ENCODE data around the gene ARMS2. TPM values are rescaled to one million over a fixed set of nuclear protein-coding genes. Genes with fewer than 3 reads are reported as not detected.

Gene ARMS2
- total RNA-seq, 1 donor from 2014 or later = not detected

- intact Hi-C loops (cut with DNase I) = no loop called here
- ATAC-seq = no peak
- DNase-seq (ENCODE audit: missing footprints) = no peak
Observed at GRCh38 chr10:122466951-122467381, 12.5 kb downstream of the ARMS2 start.

- DNase-seq (ENCODE audit: missing footprints) = no peak
- no peak for ATAC-seq
- intact Hi-C loops (cut with DNase I) = no loop called here
Observed at GRCh38 chr10:122467701-122468100, 13.2 kb downstream of the ARMS2 start.

GRCh38 chr10:122468307-122468925 lies 14.0 kb downstream of the ARMS2 start:
- intact Hi-C loops (cut with DNase I) = no loop called here
- DNase-seq (ENCODE audit: missing footprints) (no peak), ATAC-seq (no peak)

- ATAC-seq (peak; percentile 67), DNase-seq (ENCODE audit: missing footprints) (no peak)
- intact Hi-C loops (cut with DNase I) = no loop called here
Observed at GRCh38 chr10:122468926-122469781, 14.7 kb downstream of the ARMS2 start.

GRCh38 chr10:122469848-122470247 lies 15.4 kb downstream of the ARMS2 start:
- ATAC-seq = peak; percentile 49
- intact Hi-C loops (cut with DNase I) = no loop called here
- no peak for DNase-seq (ENCODE audit: missing footprints)

GRCh38 chr10:122471531-122472177 lies 17.2 kb downstream of the ARMS2 start:
- intact Hi-C loops (cut with DNase I) = no loop called here
- ATAC-seq (no peak), DNase-seq (ENCODE audit: missing footprints) (no peak)

- DNase-seq (ENCODE audit: missing footprints) = no peak
- ATAC-seq = no peak
- intact Hi-C loops (cut with DNase I) = no loop called here
Observed at GRCh38 chr10:122473116-122473515, 18.7 kb downstream of the ARMS2 start.

- peak; percentile 51 for ATAC-seq
- intact Hi-C loops (cut with DNase I) = no loop called here
- no peak for DNase-seq (ENCODE audit: missing footprints)
Observed at GRCh38 chr10:122474131-122474818, 19.8 kb downstream of the ARMS2 start.

- peak; percentile 89 for DNase-seq (ENCODE audit: missing footprints)
- intact Hi-C loops (cut with DNase I) = no loop called here
Observed at GRCh38 chr10:122475100-122475499, 20.6 kb downstream of the ARMS2 start.

GRCh38 chr10:122475591-122476332 lies 21.3 kb downstream of the ARMS2 start:
- ATAC-seq (no peak), DNase-seq (ENCODE audit: missing footprints) (no peak)
- intact Hi-C loops (cut with DNase I) = no loop called here

More at GRCh38 chr10:122475100-122475499, 20.6 kb downstream of the ARMS2 start:
- ATAC-seq = peak; percentile 93

- ATAC-seq = no peak
- no peak for DNase-seq (ENCODE audit: missing footprints)
- intact Hi-C loops (cut with DNase I) = no loop called here
Observed at GRCh38 chr10:122476333-122476695, 21.9 kb downstream of the ARMS2 start.

- DNase-seq (ENCODE audit: missing footprints) (no peak), ATAC-seq (no peak)
- intact Hi-C loops (cut with DNase I) = no loop called here
Observed at GRCh38 chr10:122477436-122477835, 23.0 kb downstream of the ARMS2 start.

GRCh38 chr10:122478971-122479370 lies 24.5 kb downstream of the ARMS2 start:
- intact Hi-C loops (cut with DNase I) = no loop called here
- ATAC-seq = no peak
- DNase-seq (ENCODE audit: missing footprints) = no peak

- ATAC-seq (no peak), DNase-seq (ENCODE audit: missing footprints) (no peak)
- intact Hi-C loops (cut with DNase I) = no loop called here
Observed at GRCh38 chr10:122480146-122480833, 25.8 kb downstream of the ARMS2 start.

GRCh38 chr10:122481296-122482056 lies 27.0 kb downstream of the ARMS2 start:
- intact Hi-C loops (cut with DNase I) = no loop called here
- no peak for DNase-seq (ENCODE audit: missing footprints)
- ATAC-seq = no peak

GRCh38 chr10:122484276-122485060 lies 30.0 kb downstream of the ARMS2 start:
- DNase-seq (ENCODE audit: missing footprints) = no peak
- intact Hi-C loops (cut with DNase I) = no loop called here
- ATAC-seq = no peak

GRCh38 chr10:122485670-122486069 lies 31.2 kb downstream of the ARMS2 start:
- intact Hi-C loops (cut with DNase I) = no loop called here
- ATAC-seq (peak; percentile 68), DNase-seq (ENCODE audit: missing footprints) (no peak)
